ENCODE data around the gene MPRIP.
A peak's percentile ranks its signal among the peaks of the same experiment; 100 is the strongest.

Gene MPRIP

DNA sequence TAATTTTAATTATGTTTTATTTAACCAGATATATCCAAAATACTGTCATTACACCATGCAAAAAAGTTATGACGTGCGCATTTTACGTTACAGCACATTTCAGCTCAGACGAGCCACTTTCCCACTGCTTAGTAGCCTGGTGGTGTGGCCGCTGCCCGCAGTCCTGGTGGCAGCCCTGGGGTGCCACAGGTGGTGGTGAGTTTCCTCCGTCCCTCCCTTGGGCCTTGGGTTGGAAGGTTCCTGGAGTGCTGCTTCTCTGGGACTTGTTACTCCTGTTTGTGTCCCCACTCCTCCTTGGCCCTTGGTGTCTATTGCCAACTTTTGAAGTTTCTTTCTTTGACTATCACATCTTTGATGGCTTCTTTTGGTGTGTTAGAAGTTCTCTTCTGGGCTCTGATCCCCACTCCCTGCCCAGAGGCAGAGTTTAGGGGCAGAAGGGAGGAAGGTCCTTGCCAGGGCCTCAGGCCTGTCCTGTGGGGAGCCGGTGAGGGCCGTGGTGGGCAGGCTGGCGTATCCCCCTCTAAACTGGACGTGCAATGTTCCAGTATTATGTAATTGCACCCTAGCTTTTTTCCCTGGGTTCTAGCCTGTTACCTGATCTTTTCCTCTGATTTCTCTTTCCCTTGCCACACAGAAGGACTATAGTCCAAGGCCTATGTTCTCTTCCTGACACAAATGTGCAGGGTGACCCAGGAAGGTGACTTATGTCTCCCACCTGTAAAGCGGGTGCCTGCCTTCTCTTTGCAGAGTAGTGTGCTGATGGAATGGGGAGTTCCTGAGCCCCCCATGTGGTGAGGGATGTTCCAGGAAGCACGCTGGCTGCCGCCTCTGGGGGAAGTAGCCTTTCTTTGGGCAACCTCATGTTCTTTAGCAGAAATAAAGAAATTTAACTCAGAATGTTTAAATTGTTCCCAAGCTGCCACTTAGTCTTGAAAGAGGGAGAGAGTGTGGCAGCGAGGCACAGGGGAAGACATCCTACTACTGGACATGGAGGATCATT lies 8.4 kb downstream of the MPRIP start:
- no peak for DNase-seq (ENCODE audit: low spot score)

DNA sequence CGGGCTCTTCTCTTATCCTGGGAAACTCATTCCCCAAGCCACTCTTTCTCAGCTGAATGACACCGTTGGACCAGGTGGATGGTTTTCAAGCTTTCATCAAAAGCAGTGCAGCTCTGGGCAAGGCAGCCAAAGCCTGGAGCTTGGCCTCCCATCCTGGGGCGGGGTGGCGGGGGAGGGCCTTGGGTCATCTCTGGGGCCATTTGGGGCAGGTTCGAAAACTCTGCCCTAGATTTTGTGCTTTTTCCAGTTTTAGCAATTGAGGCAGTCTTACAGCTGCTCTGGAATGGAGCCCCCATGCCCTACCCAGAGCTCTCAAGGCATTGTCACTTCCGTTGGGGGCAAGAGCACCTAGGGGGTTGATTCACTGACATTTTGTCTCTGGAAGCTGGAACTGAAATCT lies 9.1 kb downstream of the MPRIP start:
- DNase-seq (ENCODE audit: low spot score): no peak

GRCh38 chr17:17051791-17052461 lies 9.7 kb downstream of the MPRIP start:
- no peak for DNase-seq (ENCODE audit: low spot score)

DNA sequence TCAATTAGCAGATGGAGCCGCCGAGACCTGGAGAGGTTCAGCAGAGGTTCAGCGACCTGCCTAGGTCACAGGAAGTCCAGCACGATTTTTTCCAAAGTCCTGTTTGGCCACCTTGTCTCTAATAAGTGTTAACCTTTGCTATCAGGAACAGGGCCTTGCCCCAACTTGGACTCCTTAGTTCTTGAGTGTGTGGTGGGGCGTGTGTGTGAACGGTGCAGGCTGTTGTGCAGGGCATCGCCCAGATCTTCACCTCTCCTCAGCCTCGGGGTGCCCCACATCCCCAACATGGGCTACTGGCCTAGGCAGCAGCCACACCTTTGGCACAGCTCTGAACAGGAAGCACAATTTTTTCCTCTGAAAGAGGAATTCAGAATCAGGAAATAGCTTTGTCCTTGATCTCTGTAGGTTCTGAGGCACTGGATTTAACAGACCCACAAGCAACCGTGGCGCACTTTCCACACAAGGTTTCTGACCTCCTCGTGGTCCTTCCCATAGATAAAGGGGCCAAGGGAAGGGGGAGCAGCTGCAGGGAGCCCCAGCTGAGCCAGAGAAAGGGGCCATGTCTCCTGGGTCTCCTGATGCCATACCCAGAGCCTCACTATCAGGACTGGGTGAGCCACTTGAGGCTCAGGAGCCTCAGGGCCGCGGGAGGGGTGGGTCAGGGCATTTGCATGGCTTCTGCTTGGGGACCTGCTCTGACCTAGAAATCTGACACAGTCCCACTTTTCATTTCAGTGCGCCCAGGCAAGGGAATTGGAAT lies 10.4 kb downstream of the MPRIP start:
- no peak for DNase-seq (ENCODE audit: low spot score)

- no peak for DNase-seq (ENCODE audit: low spot score)
These were observed 11.5 kb downstream of the MPRIP start for GRCh38 chr17:17053446-17054379.

- DNase-seq (ENCODE audit: low spot score): no peak
These were observed 12.4 kb downstream of the MPRIP start for GRCh38 chr17:17054636-17055035.

GRCh38 chr17:17055286-17056155 lies 13.3 kb downstream of the MPRIP start:
- DNase-seq (ENCODE audit: low spot score): no peak

- no peak for DNase-seq (ENCODE audit: low spot score)
These were observed 13.9 kb downstream of the MPRIP start for GRCh38 chr17:17056156-17056539.

DNA sequence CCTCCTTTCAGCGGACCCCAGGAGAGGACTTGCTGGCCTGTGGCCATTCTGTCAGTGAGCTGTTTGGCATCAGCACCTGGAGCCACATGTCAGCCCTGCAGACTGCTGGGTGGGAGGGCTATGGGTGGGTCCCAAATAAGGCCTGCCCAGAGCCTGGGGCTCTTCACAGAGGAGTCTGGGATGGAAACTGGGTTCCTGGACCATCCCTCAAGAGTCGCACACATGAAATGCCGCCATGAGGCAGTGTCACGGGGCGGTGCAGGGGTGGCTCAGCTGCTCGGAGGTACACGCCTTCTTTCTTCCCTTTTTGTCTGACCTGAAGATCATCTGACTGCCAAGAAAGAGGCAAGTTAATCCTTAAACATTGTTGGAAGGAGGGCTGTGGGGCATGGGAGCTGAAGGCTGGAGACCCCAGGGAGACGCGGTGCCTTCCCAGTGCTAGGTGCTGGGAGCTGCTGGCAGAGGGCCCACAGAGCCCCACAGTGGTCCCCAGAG lies 14.8 kb downstream of the MPRIP start:
- no peak for DNase-seq (ENCODE audit: low spot score)

DNA sequence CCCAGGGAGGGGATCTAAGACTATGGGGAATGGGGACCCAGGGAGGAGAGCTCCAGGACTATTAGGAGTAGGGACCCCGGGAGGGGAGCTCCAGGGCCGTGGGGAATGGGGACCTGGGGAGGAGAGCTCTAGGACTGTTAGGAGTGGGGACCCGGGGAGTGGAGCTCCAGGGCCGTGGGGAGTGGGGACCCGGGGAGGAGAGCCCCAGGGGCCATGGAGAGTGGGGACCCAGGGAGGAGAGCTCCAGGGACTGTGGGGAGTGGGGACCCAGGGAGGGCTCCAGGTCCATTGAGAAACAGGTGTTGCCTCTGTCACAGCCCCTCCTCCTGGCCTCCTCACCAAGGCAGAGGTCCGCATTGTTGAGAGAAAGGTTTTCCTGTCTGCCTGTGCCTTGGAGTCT lies 16.0 kb downstream of the MPRIP start:
- no peak for DNase-seq (ENCODE audit: low spot score)

DNA sequence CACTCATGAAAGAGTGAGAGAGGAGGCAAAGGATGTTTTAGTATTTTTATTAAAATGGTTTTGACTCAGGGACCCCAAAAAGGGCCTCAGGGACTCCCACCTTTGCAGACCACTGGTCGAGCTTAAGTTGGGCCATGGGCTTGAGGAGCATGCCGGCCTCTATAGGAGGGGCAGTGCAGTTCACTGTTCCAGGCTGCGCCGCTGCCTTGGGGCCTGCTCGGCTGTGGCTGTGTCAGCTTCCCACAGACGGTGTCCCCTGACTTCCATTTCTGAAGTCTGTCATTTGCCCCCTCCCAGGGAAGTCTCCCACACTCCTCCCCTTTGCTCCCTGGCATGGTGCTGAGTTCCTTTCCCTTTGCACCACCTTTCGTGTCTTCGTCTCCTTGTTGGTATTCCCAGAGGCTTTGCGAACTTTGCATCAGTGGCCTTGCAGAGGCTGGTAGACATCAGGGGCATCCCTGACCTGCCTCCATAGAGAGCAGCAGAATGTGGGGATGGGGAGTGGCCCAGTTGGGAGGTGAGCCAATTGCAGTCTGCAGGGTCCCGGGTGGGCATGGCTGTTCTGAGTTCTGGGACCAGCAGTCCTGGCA lies 17.1 kb downstream of the MPRIP start:
- DNase-seq (ENCODE audit: low spot score): no peak

GRCh38 chr17:17060001-17060922 lies 18.0 kb downstream of the MPRIP start:
- no peak for DNase-seq (ENCODE audit: low spot score)

GRCh38 chr17:17060930-17061329 lies 18.7 kb downstream of the MPRIP start:
- no peak for DNase-seq (ENCODE audit: low spot score)

DNA sequence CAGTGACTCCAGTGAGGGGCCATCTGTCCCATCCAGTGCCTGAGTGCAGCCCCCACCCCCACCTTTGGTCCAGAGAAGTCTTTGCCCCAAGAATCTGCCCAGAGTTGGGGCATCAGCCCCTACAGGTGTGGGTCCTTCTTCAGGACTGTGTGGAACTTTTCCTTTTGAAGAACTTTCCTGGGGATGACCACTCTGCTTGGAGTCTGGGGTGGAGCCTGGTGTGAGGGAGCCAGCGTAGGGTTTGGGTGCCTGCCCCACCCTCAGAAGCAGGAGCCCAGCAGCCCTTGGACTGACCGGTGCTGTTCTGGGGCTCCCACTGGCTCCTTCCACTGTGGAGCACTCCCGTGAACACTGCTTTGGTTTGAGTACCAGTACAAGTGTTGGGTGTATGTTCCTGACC lies 19.3 kb downstream of the MPRIP start:
- DNase-seq (ENCODE audit: low spot score): no peak

GRCh38 chr17:17062356-17062755 lies 20.1 kb downstream of the MPRIP start:
- DNase-seq (ENCODE audit: low spot score): peak; percentile 24

- DNase-seq (ENCODE audit: low spot score): no peak
These were observed 20.6 kb downstream of the MPRIP start for GRCh38 chr17:17062866-17063265.

- no peak for DNase-seq (ENCODE audit: low spot score)
These were observed 21.4 kb downstream of the MPRIP start for GRCh38 chr17:17063546-17064122.

DNA sequence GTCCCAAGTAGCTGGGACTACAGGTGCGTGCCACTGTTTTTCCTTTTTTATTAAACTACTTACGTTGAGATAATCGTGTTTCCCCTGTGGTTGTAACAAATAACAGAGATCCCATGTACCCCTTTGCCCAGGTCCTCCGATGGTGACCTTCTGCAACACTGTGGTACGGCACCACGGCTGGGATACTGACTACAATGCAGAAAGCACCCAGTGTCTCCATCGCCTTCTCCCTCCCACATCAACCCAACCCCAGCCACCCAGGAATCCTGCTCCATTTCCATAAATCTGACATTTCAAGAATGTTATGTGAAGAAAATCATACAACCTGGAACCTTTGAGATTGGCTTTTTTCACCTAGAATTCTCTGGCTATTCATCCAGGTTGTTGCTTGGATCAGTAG lies 22.1 kb downstream of the MPRIP start:
- no peak for DNase-seq (ENCODE audit: low spot score)
